Small intestine (tissue), 7 donors: Measurements from ENCODE around the gene KRTAP5-6. TPM values are rescaled to one million over a fixed set of nuclear protein-coding genes. Genes with fewer than 3 reads are reported as not detected.

Source experiments
- DNase-seq, 2 donors: peaks; one replicate each; pipeline versions ENCODE4 v3.0.0 to v3.0.0-alpha.2; 2013
- FAIRE-seq: peaks from 2 replicates; lab custom pipeline; 2012; peaks lifted over from hg19 to GRCh38; lab: Jason Lieb, UNC
- H3K27ac ChIP-seq, 3 donors: one replicate each; pipeline ENCODE4 v1.5.1; 2013; ENCODE audit warnings: low read length in 2 of 3, mild to moderate bottlenecking in 2 of 3, control low read depth in 1 of 3, inconsistent platforms in 1 of 3, low read depth in 1 of 3, moderate library complexity in 1 of 3
- H3K27me3 ChIP-seq, 3 donors: one replicate each; pipeline ENCODE4 v1.6.1; 2013; ENCODE audit warnings: low read length in 3 of 3, inconsistent platforms in 1 of 3; ENCODE audit not compliant: control insufficient read depth in 3 of 3, insufficient read depth in 3 of 3
- H3K36me3 ChIP-seq, 3 donors: one replicate each; pipeline ENCODE4 v1.6.1; 2013; ENCODE audit warnings: low read length in 3 of 3, inconsistent platforms in 1 of 3, low read depth in 1 of 3, mild to moderate bottlenecking in 1 of 3, moderate library complexity in 1 of 3; ENCODE audit not compliant: control insufficient read depth in 3 of 3, insufficient read depth in 2 of 3
- H3K4me1 ChIP-seq, 3 donors: one replicate each; pipeline ENCODE4 v1.6.1; 2013; ENCODE audit warnings: low read length in 2 of 3, inconsistent platforms in 1 of 3, low read depth in 1 of 3, mild to moderate bottlenecking in 1 of 3, moderate library complexity in 1 of 3; ENCODE audit not compliant: control insufficient read depth in 3 of 3, insufficient read depth in 2 of 3
- H3K4me3 ChIP-seq, 3 donors: one replicate each; pipeline ENCODE4 v1.5.1; 2013; ENCODE audit warnings: low read length in 3 of 3, control low read depth in 1 of 3, inconsistent platforms in 1 of 3, low read depth in 1 of 3, mild to moderate bottlenecking in 1 of 3, moderate library complexity in 1 of 3
- H3K9me3 ChIP-seq, 2 donors: one replicate each; pipeline ENCODE4 v1.6.1; 2013; ENCODE audit warnings: low read depth in 1 of 2, low read length in 1 of 2; ENCODE audit not compliant: control insufficient read depth in 2 of 2, insufficient read depth in 1 of 2
- WGBS, 3 donors: extraction: QIAGEN DNeasy Blood & Tissue Kit; methylation state at CpG; one replicate each; pipeline ENCODE4 v1.1.7; 2013; 5-methylcytosine and 5-hydroxymethylcytosine counted together
- polyA plus RNA-seq, 4 donors: library from polyadenylated mRNA; stranded (reverse) in 3 of 4; unstranded in 1 of 4; fragments of 200-250 nt in 3 of 4; fragments of 120-200 nt in 1 of 4; gene quantifications; one replicate each; pipeline versions ENCODE4 v1.2.1 to v1.2.3, GENCODE V29; 2013
- donor health status: healthy with polysubstance abuse.
- donor health status: control.
- donor health status: control.
- donor health status: Bipolar disorder and iron deficiency.
- donor health status: healthy.

The KRTAP5-6 gene
- polyA plus RNA-seq, 4 donors = not detected

DNA sequence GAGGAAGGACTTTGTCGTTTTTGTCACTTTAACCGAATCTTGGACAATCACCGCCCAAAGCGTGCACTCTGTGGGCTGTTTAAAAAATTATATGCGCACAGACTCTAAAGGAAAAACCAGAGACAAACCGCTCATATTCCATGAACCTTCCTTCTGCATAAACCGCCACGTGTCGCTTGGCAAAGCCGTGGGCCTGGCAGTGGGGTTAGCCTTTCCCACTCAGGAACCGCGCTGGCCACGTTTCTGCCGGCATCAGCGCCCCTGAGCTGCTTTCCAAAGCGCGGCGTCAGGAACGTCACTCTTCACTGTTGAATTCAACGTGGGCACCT is 44.6 kb upstream of the KRTAP5-6 start:
- WGBS, 3 donors = 51 to 56% (median 55%) methylated on average over 20 of the region's 20 CpGs
- Histone ChIP-seq H3K4me1 (peaks cover 0 to 29% (median 0%) of the 10 kb centered on the region in 3 donors), H3K36me3 (no peaks in the 10 kb centered on the region), H3K4me3 (no peak overlapping the region), H3K27ac (no peak overlapping the region), H3K27me3 (no peaks in the 10 kb centered on the region), H3K9me3 (no peaks in the 10 kb centered on the region)
- DNase-seq (no peak), FAIRE-seq (no peak)

DNA sequence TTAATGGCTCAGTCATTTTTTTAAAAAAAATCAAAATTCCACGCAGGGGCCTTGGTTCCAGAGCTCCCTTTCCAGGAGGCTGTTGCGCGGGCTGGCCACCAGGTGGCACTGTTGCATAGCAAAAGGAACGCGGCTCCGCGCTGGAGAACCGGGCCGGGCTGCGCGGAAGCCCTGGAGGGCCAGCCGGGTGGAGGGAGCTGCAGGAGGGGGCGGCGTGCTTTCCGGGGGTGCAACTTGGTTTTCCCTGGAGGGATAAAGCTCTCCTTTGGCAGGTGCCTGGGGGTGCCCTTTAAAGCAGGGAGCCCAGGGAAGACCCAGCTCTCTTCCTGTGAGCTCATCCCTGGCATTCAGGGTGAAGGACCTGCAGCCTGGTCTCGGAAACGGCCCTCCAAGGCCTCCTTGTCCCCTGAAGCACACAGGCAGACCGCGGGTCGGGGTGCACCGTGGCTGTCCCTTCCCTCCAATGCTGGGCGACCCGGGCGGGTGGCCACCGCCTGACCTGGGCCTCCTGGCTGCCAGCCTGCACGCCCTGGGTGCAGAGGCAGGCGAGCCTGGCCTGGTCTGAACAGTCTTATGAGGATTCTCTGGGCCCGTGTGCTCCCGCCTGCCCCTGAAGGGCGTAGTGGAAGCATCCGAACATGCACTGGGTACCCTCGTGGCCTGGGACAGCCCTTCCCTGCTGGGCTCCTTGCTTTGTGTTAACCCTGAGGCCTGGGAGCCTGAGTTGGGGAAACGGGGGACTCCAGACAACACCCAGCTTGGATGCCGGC is 44.0 kb upstream of the KRTAP5-6 start:
- Histone ChIP-seq H3K9me3 (no peaks in the 10 kb centered on the region), H3K4me3 (no peak overlapping the region), H3K27ac (no peak overlapping the region), H3K27me3 (no peaks in the 10 kb centered on the region), H3K36me3 (no peaks in the 10 kb centered on the region), H3K4me1 (peaks cover 0 to 29% (median 0%) of the 10 kb centered on the region in 3 donors)
- FAIRE-seq = no peak
- DNase-seq = peak; percentile 49 to 75
- 27 to 36% (median 33%) methylated on average over 30 to 34 of the region's 34 CpGs for WGBS, 3 donors

DNA sequence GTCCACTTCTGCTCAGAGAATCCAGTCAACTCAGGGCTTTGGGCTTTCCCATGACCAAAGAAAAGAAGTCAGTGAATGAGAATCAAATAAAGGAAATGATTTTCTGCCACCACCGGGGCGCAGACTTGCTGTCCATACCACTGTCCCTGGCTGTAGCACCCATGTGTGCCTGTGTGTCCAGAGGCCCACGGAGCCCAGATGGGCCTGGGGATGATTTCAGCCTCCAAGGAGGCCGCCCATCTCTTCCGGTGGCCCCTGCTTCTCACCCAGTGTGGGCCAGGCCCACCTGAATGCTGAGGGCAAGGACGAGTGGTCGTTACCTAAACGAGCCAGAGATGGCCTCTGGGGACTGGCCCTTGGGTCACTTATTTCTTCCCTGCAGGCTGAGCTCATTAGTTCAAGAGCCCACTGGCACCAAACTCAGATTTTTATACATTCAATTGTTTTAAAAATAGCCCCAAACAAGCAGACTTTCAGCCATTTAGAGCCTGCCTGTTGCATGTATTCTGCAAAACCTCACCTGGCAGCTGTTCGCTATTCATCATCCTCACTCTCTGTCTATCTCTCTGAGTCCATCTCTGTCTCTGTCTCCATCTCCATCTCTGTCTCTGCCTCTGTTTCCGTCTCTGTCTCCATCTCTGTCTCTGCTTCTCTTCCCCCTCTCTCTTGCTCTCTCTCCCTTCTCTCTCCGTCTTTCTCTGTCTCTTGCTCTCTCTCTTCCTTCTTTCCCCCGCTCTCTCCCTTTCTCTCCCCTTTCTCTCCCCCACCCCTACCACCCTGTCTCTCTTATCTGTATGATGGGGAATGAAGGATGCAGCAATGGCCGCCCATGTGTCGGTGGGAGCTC is 43.2 kb upstream of the KRTAP5-6 start:
- Histone ChIP-seq H3K27me3 (no peaks in the 10 kb centered on the region), H3K4me3 (no peak overlapping the region), H3K4me1 (peaks cover 0 to 29% (median 0%) of the 10 kb centered on the region in 3 donors), H3K27ac (no peak overlapping the region), H3K9me3 (no peaks in the 10 kb centered on the region), H3K36me3 (no peaks in the 10 kb centered on the region)
- WGBS, 3 donors = 82 to 88% (median 84%) methylated on average over 14 of the region's 14 CpGs
- FAIRE-seq (no peak), DNase-seq (no peak)

DNA sequence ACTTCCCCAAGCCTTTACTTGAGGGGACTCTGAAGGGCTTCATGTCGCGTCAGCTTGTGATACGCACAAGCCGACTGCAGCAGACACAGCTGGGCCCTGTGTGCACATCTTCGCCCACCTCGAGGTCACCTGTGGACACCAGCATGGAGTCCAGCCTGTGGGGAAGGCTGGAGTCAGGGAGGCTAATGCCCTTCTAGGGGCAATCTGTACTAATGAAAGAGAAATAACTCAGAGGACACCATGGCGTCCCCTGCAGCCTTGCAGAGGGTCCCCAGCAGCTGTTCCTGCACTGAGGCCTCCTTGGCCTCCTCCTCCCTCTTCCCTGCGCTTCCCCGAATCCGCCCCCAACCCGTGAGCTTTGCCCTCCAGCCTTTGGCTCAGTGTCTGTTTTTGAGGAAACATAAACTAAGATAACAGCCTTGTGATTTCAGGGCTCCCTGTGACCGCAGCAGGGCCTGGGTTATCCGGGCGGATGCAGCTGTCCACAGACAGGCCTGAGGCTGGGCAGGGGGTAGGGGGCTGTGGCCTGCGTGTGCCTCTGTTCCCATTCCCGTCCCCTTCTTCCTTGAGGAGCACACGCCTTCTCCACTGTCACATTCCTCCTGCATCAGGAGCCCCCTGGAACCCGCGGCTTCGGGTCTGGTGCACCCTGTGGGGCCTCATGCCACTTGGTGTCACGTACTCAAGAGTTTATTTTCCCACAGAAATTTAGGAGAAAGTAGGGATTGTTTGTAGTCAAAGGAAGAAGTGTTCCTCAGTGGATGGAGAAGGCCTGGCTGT is 42.4 kb upstream of the KRTAP5-6 start:
- peak in 1 of 2 donors; percentile 77 for DNase-seq
- peak overlapping the region in 1 of 3 donors; percentile 47 for H3K27ac ChIP-seq

DNA sequence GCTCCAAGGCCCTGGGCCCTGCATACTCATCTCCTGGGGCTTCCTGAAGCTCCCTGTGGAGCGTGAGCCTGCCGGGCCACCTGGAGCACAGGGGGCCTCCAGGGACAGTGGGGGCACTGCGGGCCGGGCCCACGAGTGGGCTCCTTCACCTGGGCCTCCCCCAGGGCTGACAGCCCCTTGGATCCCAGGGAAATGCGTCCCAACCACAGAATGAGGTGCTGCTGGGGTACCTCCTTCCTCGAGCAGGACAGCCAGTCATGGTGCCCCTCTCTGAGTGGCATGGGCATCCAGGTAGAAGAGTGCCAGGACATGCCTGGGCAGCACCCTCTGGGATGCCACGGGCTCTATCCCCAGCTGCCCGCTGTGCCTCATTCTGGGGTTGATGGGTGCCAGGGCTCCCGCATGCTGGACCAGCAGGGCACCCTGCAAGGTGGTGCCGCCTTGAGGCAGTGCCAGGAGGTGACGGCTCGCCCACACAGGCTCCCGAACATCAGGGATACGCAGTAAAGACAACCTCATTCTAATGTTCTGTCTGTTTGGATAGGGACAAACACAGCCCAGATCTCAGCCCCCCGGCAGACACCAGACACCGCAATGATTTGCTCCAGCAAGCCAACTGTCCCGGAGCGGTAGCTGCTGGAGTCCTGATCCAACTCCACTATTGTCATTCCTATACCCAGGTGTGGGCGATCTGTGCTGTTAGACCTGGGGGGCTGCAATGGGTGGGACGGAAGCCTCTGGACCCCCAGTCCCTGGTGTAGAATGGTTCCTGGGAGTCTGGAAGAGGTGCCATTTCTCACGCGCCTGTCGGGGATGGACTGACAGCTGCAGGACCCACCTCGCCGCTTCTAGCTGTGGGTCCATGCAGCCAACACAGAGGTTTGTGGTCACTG is 41.6 kb upstream of the KRTAP5-6 start:
- H3K27me3 ChIP-seq = peaks cover 0 to under 1% (median 0%) of the 10 kb centered on the region in 3 donors
- H3K4me1 ChIP-seq = peaks cover 0 to 37% (median 0%) of the 10 kb centered on the region in 3 donors
- no peak overlapping the region for H3K4me3 ChIP-seq
- no peak for FAIRE-seq
- H3K27ac ChIP-seq = peak overlapping the region in 1 of 3 donors; percentile 47
- WGBS, 3 donors = 70 to 77% (median 73%) methylated on average over 26 of the region's 26 CpGs
- no peaks in the 10 kb centered on the region for H3K36me3 ChIP-seq
- no peak for DNase-seq
- H3K9me3 ChIP-seq = no peaks in the 10 kb centered on the region

More for the DNA sequence above, 42.4 kb upstream of the KRTAP5-6 start:
- WGBS, 3 donors = 30 to 46% (median 39%) methylated on average over 21 of the region's 21 CpGs
- H3K9me3 ChIP-seq = no peaks in the 10 kb centered on the region
- FAIRE-seq = no peak
- H3K36me3 ChIP-seq = no peaks in the 10 kb centered on the region
- no peak overlapping the region for H3K4me3 ChIP-seq
- no peaks in the 10 kb centered on the region for H3K27me3 ChIP-seq
- H3K4me1 ChIP-seq = peaks cover 0 to 29% (median 0%) of the 10 kb centered on the region in 3 donors

DNA sequence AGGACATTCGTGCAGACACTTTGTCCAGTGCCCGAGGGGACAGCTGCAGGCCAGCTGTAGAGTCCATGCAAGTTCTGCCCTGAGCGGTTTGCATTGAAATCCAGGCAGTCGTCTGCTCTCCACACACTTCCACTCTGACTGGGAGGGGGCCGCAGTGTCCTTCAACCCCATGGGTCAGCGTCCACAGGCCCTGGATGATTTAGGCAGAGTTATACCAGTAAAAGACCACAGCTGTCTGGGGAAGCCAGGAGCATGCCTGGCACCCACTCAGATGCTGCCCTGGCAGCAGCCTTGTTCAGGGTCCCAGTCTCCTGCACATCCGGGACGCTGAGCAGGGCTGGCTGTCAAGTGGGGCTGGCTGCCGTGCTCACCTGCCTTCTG is 40.9 kb upstream of the KRTAP5-6 start:
- H3K27me3 ChIP-seq = peaks cover 0 to 3% (median 0%) of the 10 kb centered on the region in 3 donors
- FAIRE-seq (no peak), DNase-seq (no peak)
- no peak overlapping the region for H3K27ac ChIP-seq
- H3K4me1 ChIP-seq = peaks cover 0 to 40% (median 0%) of the 10 kb centered on the region in 3 donors
- H3K9me3 ChIP-seq = no peaks in the 10 kb centered on the region
- H3K4me3 ChIP-seq = no peak overlapping the region
- WGBS, 3 donors = 79 to 84% (median 82%) methylated on average over 9 of the region's 9 CpGs
- no peaks in the 10 kb centered on the region for H3K36me3 ChIP-seq

DNA sequence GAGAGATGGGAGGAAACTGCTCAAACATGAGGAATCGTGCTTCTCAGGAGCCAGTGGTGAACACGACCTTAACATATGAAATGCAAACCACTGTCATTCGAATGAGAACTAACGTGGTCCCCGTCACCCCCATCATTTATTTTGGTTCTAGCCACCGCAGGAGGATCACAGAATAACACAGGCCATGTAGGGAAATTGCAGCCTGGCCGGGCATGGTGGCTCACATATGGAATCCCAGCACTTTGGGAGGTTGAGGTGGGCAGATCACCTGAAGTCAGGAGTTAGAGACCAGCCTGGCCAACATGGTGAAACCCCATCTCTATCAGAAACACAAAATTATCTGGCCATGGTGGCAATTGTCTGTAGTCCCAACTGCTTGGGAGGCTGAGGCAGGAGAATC is 40.3 kb upstream of the KRTAP5-6 start:
- WGBS, 3 donors = 76 to 89% (median 84%) methylated on average over 7 of the region's 7 CpGs
- Histone ChIP-seq H3K27me3 (peaks cover 0 to 3% (median 0%) of the 10 kb centered on the region in 3 donors), H3K9me3 (no peaks in the 10 kb centered on the region), H3K4me1 (peaks cover 0 to 40% (median 0%) of the 10 kb centered on the region in 3 donors), H3K4me3 (no peak overlapping the region), H3K27ac (no peak overlapping the region), H3K36me3 (no peaks in the 10 kb centered on the region)
- FAIRE-seq = no peak
- DNase-seq = no peak
